ENCODE data around the gene LRFN2.

DNA sequence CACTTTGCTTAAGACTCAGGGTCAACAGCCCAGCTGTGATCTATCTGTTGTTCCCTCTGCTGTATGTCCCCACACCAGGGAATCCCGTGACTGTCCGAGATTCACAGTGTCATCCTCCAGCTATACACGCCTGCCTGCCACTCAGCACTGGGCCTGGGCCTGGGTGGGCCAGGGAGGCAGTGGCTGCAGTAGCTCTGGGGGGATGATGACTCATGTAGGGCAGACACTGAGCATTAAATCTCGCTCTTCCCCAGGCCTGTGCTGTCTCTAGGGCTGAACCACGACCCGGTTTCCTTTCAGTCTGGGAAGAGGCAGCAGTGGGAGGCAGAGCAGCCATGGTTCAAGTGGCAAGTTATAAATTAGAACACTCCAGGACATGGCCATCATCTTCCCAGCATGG is 173.9 kb downstream of the LRFN2 start:
- TF ChIP-seq, protein P1, sequence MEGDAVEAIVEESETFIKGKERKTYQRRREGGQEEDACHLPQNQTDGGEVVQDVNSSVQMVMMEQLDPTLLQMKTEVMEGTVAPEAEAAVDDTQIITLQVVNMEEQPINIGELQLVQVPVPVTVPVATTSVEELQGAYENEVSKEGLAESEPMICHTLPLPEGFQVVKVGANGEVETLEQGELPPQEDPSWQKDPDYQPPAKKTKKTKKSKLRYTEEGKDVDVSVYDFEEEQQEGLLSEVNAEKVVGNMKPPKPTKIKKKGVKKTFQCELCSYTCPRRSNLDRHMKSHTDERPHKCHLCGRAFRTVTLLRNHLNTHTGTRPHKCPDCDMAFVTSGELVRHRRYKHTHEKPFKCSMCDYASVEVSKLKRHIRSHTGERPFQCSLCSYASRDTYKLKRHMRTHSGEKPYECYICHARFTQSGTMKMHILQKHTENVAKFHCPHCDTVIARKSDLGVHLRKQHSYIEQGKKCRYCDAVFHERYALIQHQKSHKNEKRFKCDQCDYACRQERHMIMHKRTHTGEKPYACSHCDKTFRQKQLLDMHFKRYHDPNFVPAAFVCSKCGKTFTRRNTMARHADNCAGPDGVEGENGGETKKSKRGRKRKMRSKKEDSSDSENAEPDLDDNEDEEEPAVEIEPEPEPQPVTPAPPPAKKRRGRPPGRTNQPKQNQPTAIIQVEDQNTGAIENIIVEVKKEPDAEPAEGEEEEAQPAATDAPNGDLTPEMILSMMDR (IDR thresholded peaks at IDR 0.05; ENCODE audit: low read depth, low read length, missing input control): no peak
- TF ChIP-seq JUND (IDR thresholded peaks at IDR 0.05) (no peak), RAD21 (IDR thresholded peaks at IDR 0.05) (no peak), REST (IDR thresholded peaks at IDR 0.05) (no peak), MAX (IDR thresholded peaks at IDR 0.05) (no peak), EGR1 (IDR thresholded peaks at IDR 0.05; ENCODE audit: low read depth in 2 of 2) (no peak)
- TF ChIP-seq, protein P2, sequence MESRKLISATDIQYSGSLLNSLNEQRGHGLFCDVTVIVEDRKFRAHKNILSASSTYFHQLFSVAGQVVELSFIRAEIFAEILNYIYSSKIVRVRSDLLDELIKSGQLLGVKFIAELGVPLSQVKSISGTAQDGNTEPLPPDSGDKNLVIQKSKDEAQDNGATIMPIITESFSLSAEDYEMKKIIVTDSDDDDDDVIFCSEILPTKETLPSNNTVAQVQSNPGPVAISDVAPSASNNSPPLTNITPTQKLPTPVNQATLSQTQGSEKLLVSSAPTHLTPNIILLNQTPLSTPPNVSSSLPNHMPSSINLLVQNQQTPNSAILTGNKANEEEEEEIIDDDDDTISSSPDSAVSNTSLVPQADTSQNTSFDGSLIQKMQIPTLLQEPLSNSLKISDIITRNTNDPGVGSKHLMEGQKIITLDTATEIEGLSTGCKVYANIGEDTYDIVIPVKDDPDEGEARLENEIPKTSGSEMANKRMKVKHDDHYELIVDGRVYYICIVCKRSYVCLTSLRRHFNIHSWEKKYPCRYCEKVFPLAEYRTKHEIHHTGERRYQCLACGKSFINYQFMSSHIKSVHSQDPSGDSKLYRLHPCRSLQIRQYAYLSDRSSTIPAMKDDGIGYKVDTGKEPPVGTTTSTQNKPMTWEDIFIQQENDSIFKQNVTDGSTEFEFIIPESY (IDR thresholded peaks at IDR 0.05): no peak
